Measurements from ENCODE around the gene ACTN1.

The ACTN1 gene

GRCh38 chr14:68969278-68970033 lies 9.6 kb downstream of the ACTN1 start:
- DNase-seq (ENCODE audit: low read depth): no peak

- DNase-seq (ENCODE audit: low read depth): no peak
These were observed 10.4 kb downstream of the ACTN1 start for GRCh38 chr14:68968721-68969120.

GRCh38 chr14:68968051-68968450 lies 11.1 kb downstream of the ACTN1 start:
- DNase-seq (ENCODE audit: low read depth): no peak

- DNase-seq (ENCODE audit: low read depth): no peak
These were observed 11.6 kb downstream of the ACTN1 start for GRCh38 chr14:68967459-68967940.

- DNase-seq (ENCODE audit: low read depth): no peak
These were observed 12.2 kb downstream of the ACTN1 start for GRCh38 chr14:68966872-68967301.

GRCh38 chr14:68965261-68965761 lies 13.8 kb downstream of the ACTN1 start:
- DNase-seq (ENCODE audit: low read depth): no peak

GRCh38 chr14:68964300-68965093 lies 14.6 kb downstream of the ACTN1 start:
- no peak for DNase-seq (ENCODE audit: low read depth)

GRCh38 chr14:68962681-68963080 lies 16.4 kb downstream of the ACTN1 start:
- no peak for DNase-seq (ENCODE audit: low read depth)

GRCh38 chr14:68961781-68962584 lies 17.1 kb downstream of the ACTN1 start:
- no peak for DNase-seq (ENCODE audit: low read depth)

- DNase-seq (ENCODE audit: low read depth): no peak
These were observed 17.7 kb downstream of the ACTN1 start for GRCh38 chr14:68961361-68961760.

- DNase-seq (ENCODE audit: low read depth): no peak
These were observed 19.0 kb downstream of the ACTN1 start for GRCh38 chr14:68960123-68960522.

- DNase-seq (ENCODE audit: low read depth): no peak
These were observed 20.1 kb downstream of the ACTN1 start for GRCh38 chr14:68959035-68959434.

GRCh38 chr14:68958553-68958952 lies 20.5 kb downstream of the ACTN1 start:
- DNase-seq (ENCODE audit: low read depth): no peak

GRCh38 chr14:68957775-68958174 lies 21.3 kb downstream of the ACTN1 start:
- no peak for DNase-seq (ENCODE audit: low read depth)

GRCh38 chr14:68956724-68957123 lies 22.4 kb downstream of the ACTN1 start:
- no peak for DNase-seq (ENCODE audit: low read depth)

GRCh38 chr14:68955851-68956179 lies 23.3 kb downstream of the ACTN1 start:
- DNase-seq (ENCODE audit: low read depth): no peak

GRCh38 chr14:68955164-68955850 lies 23.8 kb downstream of the ACTN1 start:
- no peak for DNase-seq (ENCODE audit: low read depth)

GRCh38 chr14:68953196-68953555 lies 25.9 kb downstream of the ACTN1 start:
- no peak for DNase-seq (ENCODE audit: low read depth)

GRCh38 chr14:68952531-68953195 lies 26.4 kb downstream of the ACTN1 start:
- peak; percentile 72 for DNase-seq (ENCODE audit: low read depth)

GRCh38 chr14:68951800-68952530 lies 27.1 kb downstream of the ACTN1 start:
- DNase-seq (ENCODE audit: low read depth): no peak

Data from stromal cell of bone marrow (primary cell).